HG03342 (cell line): ENCODE data around the gene MYH6.

Experiments used
- ATAC-seq: cut with Tn5 transposase; IDR thresholded peaks from one replicate; pipeline ENCODE4 v1.9.1; 2021; ENCODE audit warnings: mild to moderate bottlenecking, moderate library complexity; ENCODE audit not compliant: unreplicated experiment

Gene MYH6

DNA sequence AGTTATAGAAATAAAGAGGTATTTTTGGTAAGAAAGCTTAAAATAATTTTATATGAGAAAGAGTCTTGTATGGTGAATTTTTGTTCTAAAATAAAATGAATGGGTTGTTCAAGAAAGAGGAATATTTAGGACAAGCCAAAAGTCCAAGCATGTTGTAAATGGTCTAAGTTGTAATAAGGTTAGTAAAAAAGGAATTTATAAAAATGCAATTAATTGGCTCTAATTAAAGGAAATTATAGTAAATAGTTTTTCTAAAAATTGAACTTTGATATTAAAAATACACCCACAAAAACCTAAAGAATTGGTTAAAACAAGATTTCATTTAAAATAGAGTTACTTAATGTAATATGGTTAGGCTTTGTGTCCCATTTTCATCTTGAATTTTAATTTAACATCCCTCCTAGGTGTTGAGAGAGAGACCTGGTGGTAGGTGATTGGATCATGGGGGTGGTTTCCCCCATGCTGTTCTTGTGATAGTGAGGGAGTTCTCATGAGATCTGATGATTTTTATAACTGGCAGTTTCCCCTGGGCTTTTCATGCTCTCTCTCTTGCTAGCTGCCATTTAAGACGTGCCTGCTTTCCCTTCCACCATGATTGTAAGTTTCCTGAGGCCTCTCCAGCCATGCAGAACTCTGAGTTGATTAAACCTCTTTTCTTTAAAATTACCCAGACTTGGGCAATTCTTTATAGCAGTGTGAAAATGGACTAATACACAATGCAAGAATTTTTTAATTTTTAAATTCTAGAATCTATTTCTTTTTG is 68.4 kb downstream of the MYH6 start:
- no peak for ATAC-seq

DNA sequence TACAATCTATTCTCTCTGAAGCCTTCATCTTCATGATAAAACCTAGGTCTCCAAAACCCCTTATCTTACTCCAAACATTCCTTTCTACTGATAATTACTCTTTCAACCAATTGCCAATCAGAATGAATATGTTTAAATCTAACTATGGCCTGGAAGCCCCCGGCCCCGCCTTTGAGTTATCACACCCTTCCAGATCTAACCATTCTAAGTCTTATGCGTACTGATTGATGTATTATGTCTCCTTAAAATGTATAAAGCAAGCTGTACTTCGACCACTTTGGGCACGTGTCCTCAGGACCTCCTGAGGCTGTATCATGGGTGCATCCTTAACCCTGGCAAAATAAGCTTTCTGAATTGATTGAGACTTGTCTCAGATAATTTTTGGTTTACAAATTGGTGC is 72.5 kb downstream of the MYH6 start:
- no peak for ATAC-seq
